Lower leg skin (tissue), 4 donors: Measurements from ENCODE around the gene NFYC. TPM values are rescaled to one million over a fixed set of nuclear protein-coding genes. Genes with fewer than 3 reads are reported as not detected.

Source experiments
- DNase-seq, 2 donors: peaks; one replicate each; pipeline ENCODE4 v3.0.0-alpha.2; 2019; ENCODE audit warnings: low spot score in 2 of 2
- H3K4me3 ChIP-seq: fragments of 200-600 bp; sonication (generic); 2 replicates; pipeline ENCODE4 v1.5.1; 2017; ENCODE audit warnings: mild to moderate bottlenecking, low read depth; ENCODE audit not compliant: poor library complexity, severe bottlenecking
- CTCF ChIP-seq, 3 donors: fragments of 450-650 bp; IDR thresholded peaks; one replicate each; pipeline ENCODE4 v1.5.1; 2016; ENCODE audit warnings: antibody characterized with exemption in 3 of 3, mild to moderate bottlenecking in 3 of 3, moderate library complexity in 2 of 3
- POLR2A ChIP-seq, 2 donors: fragments of 450-650 bp; IDR thresholded peaks; one replicate each; pipeline ENCODE4 v1.6.1; 2016 to 2017; ENCODE audit warnings: antibody characterized with exemption in 2 of 2, mild to moderate bottlenecking in 1 of 2, moderate library complexity in 1 of 2
- WGBS, 2 donors: methylation state at CpG; one replicate each; pipeline ENCODE4 v1.1.5; 2018; 5-methylcytosine and 5-hydroxymethylcytosine counted together
- intact Hi-C: fragments of 100-400 bp; cut with DNase I; formaldehyde crosslinking; loops from one replicate; pipeline ENCODE4 v1.15.0; 2023; ENCODE audit warnings: low total_unique reads
- total RNA-seq, 4 donors: library from RNA; depleted of rRNA; stranded (reverse); fragments of >200 nt; gene quantifications; one replicate each; pipeline ENCODE4 v1.1.0, GENCODE V29; 2016

NFYC gene
- total RNA-seq, 4 donors from 2014 or later: 53.3 to 94.4 (median 68.0) TPM

- TF ChIP-seq POLR2A (IDR thresholded peaks at IDR 0.05) (no peak), CTCF (IDR thresholded peaks at IDR 0.05) (no peak)
- WGBS, 2 donors: 73 to 75% methylated on average over 3 of the region's 3 CpGs
- H3K4me3 ChIP-seq: no peak overlapping the region
- intact Hi-C loops: no loop called here
- no peak for DNase-seq
Measured at GRCh38 chr1:40703316-40703715, 11.8 kb downstream of the NFYC start.

DNA sequence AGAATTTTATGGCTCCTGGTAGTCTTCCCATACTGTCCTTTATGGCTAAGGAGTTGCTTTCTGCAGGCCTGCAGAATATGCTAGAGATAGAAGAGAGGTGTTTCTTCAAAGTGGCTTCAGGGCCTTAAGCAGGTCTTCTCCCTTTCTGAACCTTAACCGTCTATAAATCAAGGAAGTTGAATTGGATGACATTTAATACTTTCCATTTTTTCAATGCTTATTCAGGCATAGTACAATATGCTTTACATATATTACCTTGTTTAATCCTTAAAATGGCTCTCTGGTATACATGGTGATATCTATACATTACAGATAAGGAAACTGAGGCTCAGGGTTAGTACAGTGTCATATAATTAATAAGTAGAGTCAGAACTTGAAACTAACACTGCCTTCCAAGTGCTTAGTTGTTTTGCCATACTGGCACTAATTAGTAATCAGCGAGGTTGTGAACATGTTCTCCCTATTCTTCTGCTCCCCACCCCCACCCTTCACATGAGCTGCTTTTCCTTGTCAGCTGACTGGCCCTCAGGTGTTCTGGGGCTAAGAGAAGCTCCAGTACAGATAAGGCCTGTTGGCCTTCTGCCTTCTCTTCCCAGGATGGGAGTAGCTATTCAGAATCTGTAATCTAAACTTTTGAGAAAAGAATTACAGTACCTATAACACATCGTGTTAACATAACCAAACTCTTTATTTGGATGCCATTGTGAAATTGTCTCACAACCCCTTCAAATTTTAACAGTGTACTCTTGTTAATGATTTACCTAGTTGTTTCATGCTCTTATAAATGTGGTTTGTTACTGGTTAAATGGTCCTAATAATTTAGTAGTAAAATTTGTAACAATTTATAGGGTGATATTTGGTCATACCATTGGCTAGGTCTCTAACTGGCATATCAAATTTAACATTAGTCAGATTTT is 13.6 kb downstream of the NFYC start:
- whole genome bisulfite sequencing, 2 donors: 51 to 60% methylated on average over 3 of the region's 3 CpGs
- intact Hi-C loops: no loop called here
- H3K4me3 ChIP-seq: no peak overlapping the region
- TF ChIP-seq POLR2A (IDR thresholded peaks at IDR 0.05) (no peak), CTCF (IDR thresholded peaks at IDR 0.05) (no peak)
- DNase-seq: no peak

DNA sequence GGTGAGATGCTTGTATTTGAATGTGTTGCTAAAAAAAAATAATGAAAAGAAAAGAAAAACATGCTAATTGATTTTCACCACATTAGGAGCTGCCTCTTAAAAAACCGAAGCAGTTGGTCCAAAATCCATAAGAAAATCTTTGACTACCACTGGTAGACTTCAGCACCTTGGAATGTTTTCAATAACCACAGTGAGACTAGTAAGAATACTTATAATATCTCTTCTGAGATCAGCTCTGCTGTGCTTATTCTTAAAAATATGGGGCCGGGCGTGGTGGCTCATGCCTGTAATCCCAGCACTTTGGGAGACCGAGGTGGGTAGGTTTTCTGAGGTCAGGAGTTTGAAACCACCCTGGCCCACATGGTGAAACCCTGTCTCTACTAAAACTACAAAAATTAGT is 15.1 kb downstream of the NFYC start:
- no peak for DNase-seq
- WGBS, 2 donors: 70 to 84% methylated on average over 4 of the region's 4 CpGs
- H3K4me3 ChIP-seq: no peak overlapping the region
- intact Hi-C loops: no loop called here
- TF ChIP-seq POLR2A (IDR thresholded peaks at IDR 0.05): no peak
- no peak for TF ChIP-seq CTCF (IDR thresholded peaks at IDR 0.05)

DNA sequence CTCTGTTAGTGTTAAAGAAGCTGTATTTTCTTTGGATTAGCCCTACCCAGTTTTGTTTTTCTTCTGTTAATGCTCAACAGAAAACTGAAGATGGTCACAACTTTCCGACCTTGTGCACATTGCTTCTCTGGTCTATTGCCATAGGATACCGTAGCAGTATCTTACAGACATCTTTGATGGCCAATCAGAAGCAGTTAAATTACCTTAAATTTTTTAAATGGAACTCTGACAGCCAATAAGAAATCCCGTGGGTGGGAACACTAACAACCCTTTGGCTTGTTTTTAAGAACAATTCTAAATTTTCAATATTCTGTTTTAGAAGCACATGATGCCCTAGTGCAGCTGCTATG is 17.2 kb downstream of the NFYC start:
- WGBS, 2 donors: 3 to 7% methylated on average over 3 of the region's 3 CpGs
- DNase-seq: no peak
- no peak overlapping the region for H3K4me3 ChIP-seq
- TF ChIP-seq POLR2A (IDR thresholded peaks at IDR 0.05) (no peak), CTCF (IDR thresholded peaks at IDR 0.05) (no peak)
- intact Hi-C loops: no loop called here

GRCh38 chr1:40709100-40709801 is 17.7 kb downstream of the NFYC start:
- peak; percentile 91 to 92 for DNase-seq
- H3K4me3 ChIP-seq: peak overlapping the region; percentile 16
- intact Hi-C loops: no loop called here
- no peak for TF ChIP-seq CTCF (IDR thresholded peaks at IDR 0.05)
- TF ChIP-seq POLR2A (IDR thresholded peaks at IDR 0.05): no peak
- 2 to 4% methylated on average over 10 of the region's 10 CpGs for WGBS, 2 donors
